Gastrocnemius medialis (tissue), 4 donors: ENCODE data around the gene CACNA1C.

Source experiments
- POLR2A ChIP-seq, 2 donors: fragments of 450-650 bp; IDR thresholded peaks; one replicate each; pipeline ENCODE4 v1.6.1; 2017; ENCODE audit warnings: antibody characterized with exemption in 2 of 2, mild to moderate bottlenecking in 2 of 2, moderate library complexity in 2 of 2
- TF ChIP-seq, protein P1 (sequence below), 5 experiments: fragments of 450-650 bp in 3 of 5; fragments of 200-600 bp in 2 of 5; sonication (generic) in 2 of 5; IDR thresholded peaks in 4 of 5; conservative IDR thresholded peaks in 1 of 5; 1 replicate in 4 of 5; 2 replicates in 1 of 5; pipeline ENCODE4 v1.5.1; 2016 to 2019; ENCODE audit warnings: antibody characterized with exemption in 5 of 5, mild to moderate bottlenecking in 3 of 5, moderate library complexity in 3 of 5

GRCh38 chr12:2019126-2019525, 33.7 kb upstream of the CACNA1C start:
- TF ChIP-seq, protein P1, sequence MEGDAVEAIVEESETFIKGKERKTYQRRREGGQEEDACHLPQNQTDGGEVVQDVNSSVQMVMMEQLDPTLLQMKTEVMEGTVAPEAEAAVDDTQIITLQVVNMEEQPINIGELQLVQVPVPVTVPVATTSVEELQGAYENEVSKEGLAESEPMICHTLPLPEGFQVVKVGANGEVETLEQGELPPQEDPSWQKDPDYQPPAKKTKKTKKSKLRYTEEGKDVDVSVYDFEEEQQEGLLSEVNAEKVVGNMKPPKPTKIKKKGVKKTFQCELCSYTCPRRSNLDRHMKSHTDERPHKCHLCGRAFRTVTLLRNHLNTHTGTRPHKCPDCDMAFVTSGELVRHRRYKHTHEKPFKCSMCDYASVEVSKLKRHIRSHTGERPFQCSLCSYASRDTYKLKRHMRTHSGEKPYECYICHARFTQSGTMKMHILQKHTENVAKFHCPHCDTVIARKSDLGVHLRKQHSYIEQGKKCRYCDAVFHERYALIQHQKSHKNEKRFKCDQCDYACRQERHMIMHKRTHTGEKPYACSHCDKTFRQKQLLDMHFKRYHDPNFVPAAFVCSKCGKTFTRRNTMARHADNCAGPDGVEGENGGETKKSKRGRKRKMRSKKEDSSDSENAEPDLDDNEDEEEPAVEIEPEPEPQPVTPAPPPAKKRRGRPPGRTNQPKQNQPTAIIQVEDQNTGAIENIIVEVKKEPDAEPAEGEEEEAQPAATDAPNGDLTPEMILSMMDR (IDR thresholded peaks at IDR 0.05 in 4 of 5, conservative IDR thresholded peaks at IDR 0.05 in 1 of 5), result no peak
- TF ChIP-seq POLR2A (IDR thresholded peaks at IDR 0.05), result no peak
